ENCODE measurements around the gene RAD51AP2. TPM values are rescaled to one million over a fixed set of nuclear protein-coding genes. Genes with fewer than 3 reads are reported as not detected.
"Not testable (repeated sequence)": the region's sequence is repeated elsewhere in the genome, so short reads cannot be mapped to it uniquely, and the experiment has no call there.

The RAD51AP2 gene
- total RNA-seq, 1 experiment from 2014 or later = not detected

DNA sequence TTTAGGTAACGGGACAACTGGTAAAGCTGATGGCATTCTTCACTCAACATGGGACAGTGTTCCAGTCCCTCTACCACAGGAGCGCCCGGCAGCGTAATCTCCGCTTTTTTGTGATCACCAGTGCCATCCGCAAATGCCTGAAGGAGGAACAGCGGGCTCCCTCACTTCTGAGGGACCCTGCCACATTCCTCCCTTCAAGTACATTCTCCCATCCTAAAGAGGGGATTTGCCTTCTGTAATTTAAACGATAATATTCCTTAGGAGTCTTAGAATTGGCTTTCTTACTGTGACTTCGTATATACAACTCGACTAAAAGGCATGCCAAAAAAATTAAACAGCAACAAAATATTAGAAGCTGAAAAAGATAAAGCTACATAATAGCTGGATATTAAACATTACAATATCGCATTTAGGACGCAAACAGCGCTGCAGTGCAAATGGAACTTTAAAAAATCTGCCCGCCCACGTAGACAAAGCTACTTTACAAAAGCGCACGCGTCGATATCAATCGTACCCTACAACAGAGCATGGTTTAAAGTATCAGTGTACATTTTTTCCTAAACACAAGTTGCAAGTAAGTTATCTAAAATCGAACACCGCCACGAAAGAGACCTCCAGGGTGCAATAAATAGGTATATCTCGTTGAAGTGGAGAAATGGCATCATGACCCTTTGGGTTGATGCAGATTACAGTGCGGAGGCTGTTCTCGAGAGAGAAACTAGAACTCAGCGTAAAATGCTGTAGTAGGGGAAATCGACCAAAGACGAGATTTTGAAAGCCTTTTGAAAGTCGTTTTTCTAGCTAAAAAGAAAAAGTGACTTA, 20.0 kb upstream of the RAD51AP2 start:
- no peak for DNase-seq (ENCODE audit: low read depth)

DNA sequence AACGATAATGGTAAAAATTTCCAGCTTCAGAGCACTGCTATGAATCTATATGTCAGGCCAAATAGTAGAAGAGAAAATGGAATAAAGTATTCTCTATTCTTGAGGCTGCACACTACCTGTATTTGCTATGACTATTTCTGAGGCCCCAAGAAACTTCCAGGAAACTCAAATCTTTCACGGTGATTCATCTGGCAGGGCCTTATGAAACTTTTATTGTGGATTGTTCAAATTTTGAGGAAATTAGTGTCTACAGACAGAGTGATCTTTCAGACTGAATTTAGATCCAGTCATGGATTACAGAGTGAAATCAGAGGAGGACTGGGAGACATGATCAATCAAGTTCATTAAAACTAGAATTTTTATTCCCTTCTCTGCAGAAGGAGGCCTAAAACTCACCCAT, 18.2 kb upstream of the RAD51AP2 start:
- DNase-seq (ENCODE audit: low read depth) = peak; percentile 20

DNA sequence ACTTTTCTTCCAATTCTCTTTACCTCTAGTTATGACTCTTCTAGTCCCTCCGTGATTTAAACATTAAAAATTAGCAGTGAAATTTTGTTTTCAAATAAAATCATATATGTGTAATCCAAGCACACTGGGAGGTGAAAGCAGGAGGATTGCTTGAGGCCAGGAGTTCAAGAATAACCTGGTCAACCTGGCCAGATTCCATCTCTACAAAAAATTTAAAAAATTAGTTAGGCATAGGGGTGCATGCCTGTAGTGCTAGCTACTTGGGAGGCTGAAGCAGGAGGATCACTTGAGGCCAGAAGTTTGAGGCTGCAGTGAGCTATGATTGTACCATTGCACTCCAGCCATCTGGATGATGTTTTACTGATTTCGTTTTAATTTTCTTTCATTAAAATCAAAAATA, 15.3 kb upstream of the RAD51AP2 start:
- no peak for DNase-seq (ENCODE audit: low read depth)

DNA sequence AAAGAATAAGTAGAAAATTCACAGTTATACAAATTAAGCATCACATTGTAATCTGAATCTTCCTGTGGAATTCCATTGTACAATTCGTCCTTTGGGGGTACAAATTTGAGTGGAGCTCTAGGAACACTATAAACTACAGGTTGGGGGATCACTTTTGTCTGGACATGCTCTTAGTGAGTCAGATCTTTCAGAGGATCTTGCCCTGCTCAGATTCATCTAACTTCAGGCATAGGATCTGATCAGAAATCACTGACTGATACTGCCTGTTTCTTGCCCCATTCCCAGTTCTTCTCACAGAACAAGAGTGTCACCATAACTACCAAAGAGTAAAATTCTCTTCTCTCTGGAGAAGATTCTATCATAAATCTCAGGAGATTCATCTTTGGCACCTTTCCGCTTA, 11.5 kb upstream of the RAD51AP2 start:
- DNase-seq (ENCODE audit: low read depth) = no peak

DNA sequence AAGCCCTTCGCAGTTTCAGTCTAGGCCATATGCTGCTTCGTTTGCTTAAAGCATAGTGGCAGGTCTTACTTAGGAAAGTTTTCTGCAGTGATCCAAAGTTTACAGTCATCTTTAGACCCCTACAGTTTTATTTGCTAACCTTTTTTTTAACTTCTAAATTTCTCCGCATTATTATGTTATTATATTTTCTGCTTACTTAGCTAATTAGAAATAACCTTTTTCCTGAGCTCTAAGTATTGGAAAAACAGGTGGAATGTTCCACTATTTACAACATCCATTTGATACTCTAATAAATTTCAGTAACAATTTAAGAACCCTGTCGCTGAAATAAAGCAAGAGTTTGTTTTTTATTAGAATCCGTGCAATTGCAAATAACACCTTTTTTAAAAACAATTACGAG, 4.1 kb upstream of the RAD51AP2 start:
- no peak for DNase-seq (ENCODE audit: low read depth)

DNA sequence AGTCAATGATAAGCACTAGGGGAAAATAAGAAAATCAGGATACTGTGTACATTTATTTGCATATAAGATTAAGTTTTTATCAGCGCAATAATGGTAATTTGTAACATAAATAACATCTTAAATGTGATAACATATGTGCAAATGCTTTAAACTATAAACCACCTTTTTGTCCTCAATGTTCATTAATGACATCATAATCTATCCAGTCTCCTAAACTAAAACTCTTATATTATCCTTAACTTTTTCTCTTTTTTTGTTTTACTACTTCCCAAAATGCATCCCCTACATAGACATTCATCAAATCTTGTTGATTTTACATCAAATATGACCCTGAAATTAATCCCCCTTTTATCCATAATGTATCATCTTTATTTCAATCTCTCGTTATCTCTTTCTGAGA, 3.4 kb upstream of the RAD51AP2 start:
- DNase-seq (ENCODE audit: low read depth) = no peak

DNA sequence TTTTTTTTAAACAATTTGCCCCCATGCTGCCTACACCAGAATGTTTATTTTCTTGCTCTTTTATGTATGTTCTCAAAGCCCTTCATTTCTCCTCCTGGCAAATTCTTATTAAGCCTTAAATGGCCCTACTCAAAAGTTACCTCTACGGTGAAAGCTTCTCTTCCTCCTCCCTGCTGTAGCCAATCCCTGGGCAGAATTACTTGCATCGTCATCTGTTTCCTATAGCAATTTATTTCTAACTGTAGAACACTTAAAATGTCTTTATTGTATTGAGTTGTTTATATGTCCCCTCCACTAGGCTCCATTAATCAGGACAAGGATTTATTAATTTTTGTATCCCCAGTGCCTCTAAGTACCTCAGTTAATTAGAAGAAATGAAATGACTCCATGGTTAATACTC, 2.5 kb upstream of the RAD51AP2 start:
- DNase-seq (ENCODE audit: low read depth) = no peak

DNA sequence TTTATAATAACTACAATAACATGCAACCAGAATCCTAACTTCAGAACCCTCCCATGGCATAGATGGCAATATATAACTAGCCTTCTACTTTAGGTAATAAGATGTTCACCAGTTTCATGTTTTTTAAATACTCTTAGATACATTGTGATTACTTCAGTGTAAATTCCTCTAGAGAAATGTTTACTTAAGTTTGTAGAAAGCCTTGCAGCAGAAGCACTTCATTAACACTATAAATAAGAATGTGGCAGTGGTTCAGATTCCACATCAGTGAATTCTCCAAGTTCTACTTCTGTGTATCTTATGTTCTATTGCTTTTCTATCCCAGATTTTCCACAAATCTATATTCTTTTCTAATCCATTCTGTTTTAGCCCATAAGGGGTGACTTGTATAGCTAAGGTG, 1.2 kb upstream of the RAD51AP2 start:
- no peak for DNase-seq (ENCODE audit: low read depth)

DNA sequence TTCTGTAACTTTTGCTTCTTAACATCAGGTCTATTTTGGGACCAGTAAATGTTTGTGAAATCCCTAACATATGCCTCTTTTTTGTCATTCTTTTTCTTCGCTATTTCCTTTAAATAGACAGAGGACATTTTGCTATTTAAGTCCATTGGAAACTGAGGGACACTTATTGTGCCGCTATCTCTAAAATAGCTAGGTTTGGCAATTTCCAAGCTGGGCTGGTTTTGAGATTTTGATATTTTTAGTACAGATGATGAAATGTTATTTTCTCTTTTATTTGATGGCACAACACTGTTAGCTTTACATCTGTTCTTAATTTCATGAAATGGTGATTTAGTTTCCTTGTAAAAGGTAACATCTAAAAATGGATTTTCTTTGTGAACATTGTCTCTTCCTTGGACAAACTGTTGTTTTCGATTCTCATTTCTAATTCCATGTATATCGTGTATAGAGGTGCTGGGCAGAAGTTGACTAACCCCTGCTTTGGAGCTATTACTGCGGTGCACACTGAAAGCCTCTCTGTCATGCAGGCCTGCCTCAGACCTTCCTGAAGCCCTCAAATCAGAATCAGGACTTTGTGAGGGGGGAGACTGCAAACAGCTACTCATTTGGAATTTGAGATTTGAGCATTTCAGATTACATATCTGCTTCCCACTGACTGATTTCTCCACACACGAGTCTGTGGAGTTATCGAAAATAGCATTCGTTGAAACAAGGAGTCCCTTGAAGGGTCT, 594 bp downstream of the RAD51AP2 start:
- no peak for DNase-seq (ENCODE audit: low read depth)

DNA sequence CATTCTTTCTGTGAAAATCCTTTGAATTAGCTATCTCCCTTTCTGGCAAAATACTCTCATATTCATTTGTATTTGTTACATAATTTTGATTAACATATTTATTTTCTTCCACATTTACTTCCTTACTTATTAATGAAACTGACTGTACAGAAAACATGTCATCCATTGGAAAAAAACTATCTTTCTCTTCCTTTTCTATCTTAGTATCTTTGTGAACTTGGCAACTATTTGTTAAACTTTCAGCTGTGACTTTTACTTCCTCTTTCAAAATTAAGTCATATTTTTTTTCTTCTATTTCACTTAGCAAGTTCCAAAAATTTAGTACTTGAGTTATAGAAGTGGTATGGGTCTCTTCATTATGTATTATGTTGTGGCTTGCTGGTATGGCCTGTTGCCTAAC, 2.6 kb downstream of the RAD51AP2 start:
- DNase-seq (ENCODE audit: low read depth) = no peak

DNA sequence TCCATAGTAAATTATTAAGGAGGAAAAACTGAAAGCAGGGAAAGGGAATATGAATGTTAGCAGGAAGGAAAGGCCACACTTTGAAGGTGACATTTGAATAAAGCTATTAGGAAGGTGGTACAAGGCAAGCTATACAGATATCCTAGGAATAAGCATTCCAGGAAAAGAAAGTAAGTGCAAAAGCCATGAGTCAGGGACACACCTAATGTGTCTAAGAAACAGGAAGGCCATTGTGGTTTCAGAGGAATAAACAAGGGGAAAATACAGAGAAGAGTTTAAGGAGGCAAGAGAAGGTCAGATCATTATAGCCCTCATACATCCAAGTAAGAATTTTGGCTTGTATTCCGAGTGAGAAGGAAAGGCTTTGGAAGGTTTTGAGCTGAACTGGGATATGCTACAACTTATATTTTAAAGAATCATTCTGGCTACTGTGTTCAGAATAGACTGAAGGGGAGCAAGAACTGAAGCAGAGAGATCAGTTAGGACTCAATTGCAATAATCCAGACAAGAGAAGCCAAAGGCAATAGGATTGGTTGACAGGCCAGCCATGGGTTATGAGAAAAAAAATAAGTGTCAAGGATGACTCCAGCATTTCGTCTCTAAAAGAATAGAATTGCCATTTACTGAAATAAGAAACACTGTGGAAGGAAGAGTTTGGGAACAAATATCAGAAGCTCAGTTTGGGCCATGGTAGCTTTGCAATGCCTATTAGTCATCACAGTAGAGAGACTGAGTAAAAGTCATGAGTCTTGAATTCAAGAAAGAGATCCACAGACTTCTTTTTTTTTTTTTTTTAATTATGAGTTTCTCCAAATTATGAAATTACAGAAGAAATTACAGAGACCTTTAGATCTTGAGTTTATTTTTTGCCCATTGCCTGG, 11.3 kb downstream of the RAD51AP2 start:
- DNase-seq (ENCODE audit: low read depth) = peak; percentile 63

DNA sequence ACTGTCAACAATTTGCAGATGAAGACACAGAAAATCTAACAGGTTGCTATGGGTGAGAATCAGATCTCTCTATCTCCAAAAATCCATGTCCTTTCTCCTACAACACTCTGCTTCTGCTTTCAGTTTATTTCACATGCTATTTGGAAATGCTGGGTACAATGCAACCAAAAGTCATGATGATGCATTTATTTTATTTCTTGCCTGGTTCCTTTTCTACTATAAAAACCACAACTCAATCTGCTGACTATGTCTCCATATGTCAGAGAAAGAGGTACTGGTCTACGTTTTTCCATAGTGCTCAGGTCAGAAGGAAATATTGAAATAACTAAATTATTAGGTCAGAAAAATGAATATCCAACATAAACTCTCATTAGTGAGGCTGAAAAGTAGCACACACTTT, 20.5 kb downstream of the RAD51AP2 start:
- no peak for DNase-seq (ENCODE audit: low read depth)

DNA sequence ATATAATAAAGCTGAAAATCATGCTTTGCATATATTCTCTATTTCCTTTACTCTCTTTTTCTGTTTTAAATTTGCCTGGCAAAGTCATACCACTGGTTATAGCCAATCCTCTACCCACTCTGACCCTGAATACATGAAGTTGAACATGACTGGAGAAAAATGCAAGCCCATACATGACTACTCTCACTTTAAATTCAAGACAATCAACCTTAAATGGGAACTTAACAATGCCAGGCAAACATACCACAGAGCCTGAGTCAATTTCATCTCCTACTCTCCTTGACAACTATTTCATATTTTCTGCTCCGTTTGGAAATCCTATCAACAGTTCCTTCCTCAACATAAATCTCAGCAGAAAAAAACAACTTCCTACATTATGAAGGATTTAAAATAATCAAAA, 22.6 kb downstream of the RAD51AP2 start:
- DNase-seq (ENCODE audit: low read depth) = no peak

DNA sequence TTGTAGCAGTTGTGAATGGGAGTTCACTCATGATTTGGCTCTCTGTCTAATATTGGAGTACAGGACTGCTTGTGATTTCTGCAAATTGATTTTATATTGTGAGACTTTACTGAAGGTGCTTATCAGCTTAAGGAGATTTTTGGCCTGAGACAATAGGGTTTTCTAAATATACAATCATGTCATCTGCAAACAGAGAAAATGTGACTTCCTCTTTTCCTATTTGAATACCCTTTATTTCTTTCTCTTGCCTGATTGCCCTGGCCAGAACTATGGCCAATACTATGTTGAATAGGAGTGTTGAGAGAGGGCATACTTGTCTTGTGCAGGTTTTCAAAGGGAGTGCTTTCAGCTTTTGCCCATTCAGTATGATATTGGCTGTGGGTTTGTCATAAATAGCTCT, 28.1 kb downstream of the RAD51AP2 start:
- not testable (repeated sequence) for DNase-seq (ENCODE audit: low read depth)

DNA sequence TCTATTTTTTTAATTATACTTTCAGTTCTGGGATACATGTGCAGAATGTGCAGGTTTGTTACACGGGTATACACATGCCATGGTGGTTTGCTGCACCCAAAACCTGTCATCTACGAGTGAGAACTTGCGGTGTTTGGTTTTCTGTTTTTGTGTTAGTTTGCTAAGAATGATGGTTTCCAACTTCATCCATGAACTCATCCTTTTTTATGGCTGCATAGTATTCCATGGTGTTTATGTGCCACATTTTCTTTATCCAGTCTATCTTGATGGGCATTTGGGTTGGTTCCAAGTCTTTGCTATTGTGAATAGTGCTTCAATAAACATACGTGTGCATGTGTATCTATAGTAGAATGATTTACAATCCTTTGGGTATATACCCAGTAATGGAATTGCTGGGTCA, 29.6 kb downstream of the RAD51AP2 start:
- not testable (repeated sequence) for DNase-seq (ENCODE audit: low read depth)

DNA sequence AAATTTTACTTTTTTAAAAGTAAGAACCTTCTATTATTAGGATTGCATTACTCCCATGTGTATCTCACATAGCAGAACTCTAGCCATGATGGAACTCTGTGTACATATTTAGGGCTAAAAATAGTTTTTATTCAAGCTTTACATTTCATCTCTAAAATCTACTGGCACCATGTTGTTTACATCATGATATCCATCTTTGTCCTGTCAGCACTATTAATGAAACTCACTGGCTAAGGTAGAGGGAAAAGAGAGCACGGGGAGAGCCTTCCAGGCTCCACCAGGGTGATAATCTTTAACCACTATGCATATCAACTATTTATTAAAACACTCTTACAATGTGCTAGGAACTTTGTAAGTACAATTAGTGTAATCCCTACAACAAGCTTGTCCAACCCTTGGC, 34.7 kb downstream of the RAD51AP2 start:
- no peak for DNase-seq (ENCODE audit: low read depth)

DNA sequence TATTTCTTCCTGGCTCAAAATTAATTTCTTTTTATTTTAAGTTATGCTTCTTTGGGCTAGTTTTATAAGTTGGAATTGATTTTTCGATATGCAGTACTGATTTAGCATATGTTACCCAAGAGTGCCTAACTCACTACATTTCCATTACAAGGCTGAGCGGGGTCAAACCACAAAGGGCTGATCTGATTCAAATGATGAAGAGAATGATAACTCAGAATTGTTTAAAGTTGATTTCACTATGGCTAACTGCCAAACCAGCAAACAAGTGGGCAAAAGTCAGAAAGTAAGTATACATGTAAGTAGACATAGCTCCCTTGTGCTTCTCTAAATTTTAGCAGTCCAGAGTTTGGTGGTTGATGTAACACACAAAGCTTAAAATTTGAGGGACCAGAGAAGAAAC, 35.6 kb downstream of the RAD51AP2 start:
- peak; percentile 44 for DNase-seq (ENCODE audit: low read depth)

DNA sequence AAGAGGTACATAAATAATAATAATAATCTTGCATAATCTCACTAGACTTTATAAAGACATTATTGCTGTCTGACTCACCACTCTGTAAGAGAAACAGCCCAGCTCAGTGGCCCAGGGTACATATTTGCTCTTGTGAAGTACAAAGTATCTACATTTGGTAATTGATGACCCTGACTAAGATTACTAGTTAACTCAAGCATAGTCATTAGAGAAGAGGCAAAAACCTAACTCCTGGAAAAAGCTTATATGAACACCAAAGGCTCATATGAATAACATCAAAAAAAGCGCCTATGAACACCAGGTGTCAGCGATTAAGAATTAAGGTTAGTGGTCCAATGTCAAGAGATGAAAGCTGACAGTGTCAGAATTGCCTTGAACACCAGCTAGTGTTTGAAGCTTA, 38.4 kb downstream of the RAD51AP2 start:
- DNase-seq (ENCODE audit: low read depth) = peak; percentile 13

DNA sequence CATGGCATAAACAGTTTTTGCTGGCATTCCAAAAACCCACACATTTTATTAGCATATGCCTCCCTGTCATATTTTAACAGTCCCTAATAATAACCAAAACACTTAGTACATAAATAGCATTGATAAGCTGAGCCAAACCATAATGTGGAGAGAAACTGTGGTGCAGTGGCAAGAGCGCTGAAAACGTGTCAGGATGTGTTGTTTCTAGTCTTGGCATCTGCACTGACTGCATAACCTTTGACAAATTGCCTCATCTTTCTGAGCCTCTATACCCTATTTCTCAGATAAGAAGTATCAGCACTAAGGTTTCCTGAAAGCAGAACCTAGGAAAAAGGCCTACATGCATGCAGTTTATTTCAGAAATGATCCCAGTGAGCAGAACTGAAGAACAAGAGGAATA, 41.4 kb downstream of the RAD51AP2 start:
- DNase-seq (ENCODE audit: low read depth) = no peak

DNA sequence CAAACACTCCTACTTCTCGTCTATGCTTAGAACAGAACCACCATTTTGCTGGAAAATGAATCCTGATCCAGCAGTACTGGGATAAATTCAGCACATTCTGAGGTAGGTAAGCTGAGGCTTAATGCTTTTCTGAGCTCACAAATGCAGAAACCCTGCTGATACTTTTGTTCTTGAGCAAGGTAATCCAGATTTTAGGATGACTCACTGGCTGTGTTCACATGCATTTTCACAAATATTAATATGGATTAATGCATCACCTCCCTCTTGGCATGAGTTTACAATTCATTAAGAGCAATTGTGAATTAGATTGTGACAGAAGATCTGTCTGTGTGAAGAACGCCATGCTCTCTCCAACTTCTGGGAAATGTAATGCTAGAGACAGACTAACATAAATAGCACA, 42.2 kb downstream of the RAD51AP2 start:
- no peak for DNase-seq (ENCODE audit: low read depth)

DNA sequence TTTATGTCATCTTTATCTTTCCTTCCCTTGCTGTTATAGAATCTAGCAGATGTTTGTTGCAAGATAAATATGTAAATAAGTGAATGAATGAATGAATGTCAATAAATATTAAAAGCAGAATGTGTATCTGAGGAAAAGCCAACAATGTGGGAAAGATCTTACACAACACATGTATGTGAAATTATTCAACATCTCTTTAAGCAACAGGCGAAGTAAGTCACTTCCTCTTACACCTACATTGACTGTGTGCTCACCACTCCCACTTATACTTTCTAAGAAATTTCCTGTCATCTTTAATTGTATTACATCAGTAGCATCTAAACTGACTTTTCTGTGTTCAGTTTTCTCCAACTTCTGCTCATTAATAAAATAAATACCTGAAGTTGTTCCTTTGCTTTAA, 43.0 kb downstream of the RAD51AP2 start:
- no peak for DNase-seq (ENCODE audit: low read depth)

DNA sequence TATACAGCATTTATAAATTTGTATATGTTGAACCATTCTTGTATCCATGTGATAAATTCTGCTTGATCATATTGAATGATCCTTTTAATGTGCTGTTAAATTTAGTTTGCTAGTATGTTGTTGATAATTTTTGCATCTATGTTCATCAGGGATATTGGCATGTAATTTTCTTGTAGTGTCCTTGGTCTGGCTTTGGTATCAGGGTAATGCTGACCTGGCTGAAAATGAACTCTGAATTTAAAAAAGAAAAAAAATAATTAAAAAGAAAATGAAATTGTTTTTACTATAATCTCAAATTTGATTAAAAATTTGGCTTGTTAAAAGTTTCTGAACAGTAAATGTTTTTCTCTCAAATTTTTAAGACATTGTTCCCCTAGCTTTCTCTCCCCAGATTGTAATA, 46.3 kb downstream of the RAD51AP2 start:
- DNase-seq (ENCODE audit: low read depth) = no peak
